Keratinocyte (primary cell): ENCODE results near the gene IL3.
"Not testable (repeated sequence)": the region's sequence is repeated elsewhere in the genome, so short reads cannot be mapped to it uniquely, and the experiment has no call there.

Experiments
- EZH2 ChIP-seq: IDR thresholded peaks from one replicate; pipeline ENCODE4 v1.6.1; 2012; ENCODE audit warnings: inconsistent platforms, mild to moderate bottlenecking, low read length, moderate library complexity
- TF ChIP-seq, protein P1 (sequence below), 3 experiments: IDR thresholded peaks in 1 of 3; conservative IDR thresholded peaks in 1 of 3; optimal IDR thresholded peaks in 1 of 3; 2 replicates in 2 of 3; 3 replicates in 1 of 3; pipeline versions ENCODE3 to v1.5.1; 2011; ENCODE audit warnings: low read length in 3 of 3, mild to moderate bottlenecking in 3 of 3, moderate library complexity in 2 of 3, control low read depth in 1 of 3, inconsistent platforms in 1 of 3; ENCODE audit not compliant: insufficient read depth in 2 of 3; ENCODE audit errors: extremely low read depth in 1 of 3

- TF ChIP-seq, protein P1, sequence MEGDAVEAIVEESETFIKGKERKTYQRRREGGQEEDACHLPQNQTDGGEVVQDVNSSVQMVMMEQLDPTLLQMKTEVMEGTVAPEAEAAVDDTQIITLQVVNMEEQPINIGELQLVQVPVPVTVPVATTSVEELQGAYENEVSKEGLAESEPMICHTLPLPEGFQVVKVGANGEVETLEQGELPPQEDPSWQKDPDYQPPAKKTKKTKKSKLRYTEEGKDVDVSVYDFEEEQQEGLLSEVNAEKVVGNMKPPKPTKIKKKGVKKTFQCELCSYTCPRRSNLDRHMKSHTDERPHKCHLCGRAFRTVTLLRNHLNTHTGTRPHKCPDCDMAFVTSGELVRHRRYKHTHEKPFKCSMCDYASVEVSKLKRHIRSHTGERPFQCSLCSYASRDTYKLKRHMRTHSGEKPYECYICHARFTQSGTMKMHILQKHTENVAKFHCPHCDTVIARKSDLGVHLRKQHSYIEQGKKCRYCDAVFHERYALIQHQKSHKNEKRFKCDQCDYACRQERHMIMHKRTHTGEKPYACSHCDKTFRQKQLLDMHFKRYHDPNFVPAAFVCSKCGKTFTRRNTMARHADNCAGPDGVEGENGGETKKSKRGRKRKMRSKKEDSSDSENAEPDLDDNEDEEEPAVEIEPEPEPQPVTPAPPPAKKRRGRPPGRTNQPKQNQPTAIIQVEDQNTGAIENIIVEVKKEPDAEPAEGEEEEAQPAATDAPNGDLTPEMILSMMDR (optimal IDR thresholded peaks at IDR 0.05 in 1 of 3, IDR thresholded peaks at IDR 0.05 in 1 of 3, conservative IDR thresholded peaks at IDR 0.05 in 1 of 3; ENCODE audit: extremely low read depth in 1 of 3, insufficient read depth in 2 of 3, low read length in 3 of 3), result not testable (repeated sequence)
- TF ChIP-seq EZH2, result not testable (repeated sequence)
Measured at GRCh38 chr5:132108957-132109356, 48.5 kb downstream of the IL3 start.
